ENCODE data around the gene MASTL.

The MASTL gene

GRCh38 chr10:27225642-27226257, 70.6 kb downstream of the MASTL start:
- DNase-seq: no peak

GRCh38 chr10:27230022-27230421, 74.9 kb downstream of the MASTL start:
- DNase-seq: no peak

GRCh38 chr10:27235706-27236105, 80.6 kb downstream of the MASTL start:
- no peak for DNase-seq

All from CD4-positive, alpha-beta T cell treated with Interleukin-6 for 4 hours (primary cell).